K562 (cell line): Measurements from ENCODE around the gene LINGO3. TPM values are rescaled to one million over a fixed set of nuclear protein-coding genes. Genes with fewer than 3 reads are reported as not detected.
A peak's percentile ranks its signal among the peaks of the same experiment; 100 is the strongest.

Experiments used
- ATAC-seq: fragments of 200-7000 bp; cut with Tn5 transposase; 3 replicates; pipeline ENCODE4 v1.9.1; 2020; ENCODE audit warnings: moderate library complexity
- BruUV-seq: library from RNA; stranded (reverse); fragments of 400-500 nt; replicated peaks from 2 replicates; lab custom pipeline; 2021; lab: Mats Ljungman, UMichigan
- CTCF ChIA-PET: fragments of 300-600 bp; formaldehyde crosslinking; extraction: SDS; loops from one replicate; lab custom pipeline; 2021; ENCODE audit warnings: low intra/inter-chr PET ratio; lab: Yijun Ruan, JAX
- POLR2A ChIA-PET: fragments of 300-600, 350-650 bp; sonication (Branson Sonifier 250); formaldehyde crosslinking; extraction: SDS; loops from one replicate; lab custom pipeline; 2021; ENCODE audit warnings: antibody characterized with exemption, inconsistent platforms; lab: Yijun Ruan, JAX
- DNase-seq, 4 experiments: peaks; one replicate each; pipeline versions ENCODE4 v3.0.0 to v3.0.0-alpha.2; 2011 to 2018; ENCODE audit warnings: low spot score in 3 of 4, mixed read lengths in 3 of 4; ENCODE audit errors: extremely low read depth in 1 of 4
- FAIRE-seq: peaks from 2 replicates; lab custom pipeline; 2011; peaks lifted over from hg19 to GRCh38; lab: Jason Lieb, UNC
- H2AFZ ChIP-seq: 2 replicates; pipeline ENCODE4 v1.6.0; 2011; ENCODE audit warnings: low read depth, low read length, control low read depth, inconsistent platforms
- H3K27ac ChIP-seq: fragments of 200-600 bp; 3 replicates; pipeline ENCODE4 v1.8.0; 2011; ENCODE audit warnings: low read depth, mild to moderate bottlenecking, control low read depth, inconsistent platforms, low read length, moderate library complexity, mixed read lengths; ENCODE audit errors: extremely low read depth
- H3K27me3 ChIP-seq, 2 experiments: fragments of 300-600 bp in 1 of 2; 2 replicates in 1 of 2; 3 replicates in 1 of 2; pipeline versions ENCODE4 v1.6.0 to v1.8.0; 2011; ENCODE audit warnings: inconsistent platforms in 2 of 2, low read length in 2 of 2, mild to moderate bottlenecking in 1 of 2, mixed read lengths in 1 of 2, moderate library complexity in 1 of 2; ENCODE audit not compliant: control insufficient read depth in 2 of 2, insufficient read depth in 2 of 2
- H3K36me3 ChIP-seq: fragments of 300-600 bp; 3 replicates; pipeline ENCODE4 v1.8.0; 2011; ENCODE audit warnings: mild to moderate bottlenecking, low read length, inconsistent platforms; ENCODE audit not compliant: control insufficient read depth, insufficient read depth
- H3K4me1 ChIP-seq, 2 experiments: fragments of 200-600 bp in 1 of 2; replicated peaks in 1 of 2; 2 replicates in 1 of 2; 3 replicates in 1 of 2; pipeline versions ENCODE4 v1.5.1 to v1.8.0; 2011; ENCODE audit warnings: inconsistent platforms in 2 of 2, low read length in 2 of 2, mild to moderate bottlenecking in 1 of 2, mixed read lengths in 1 of 2, moderate library complexity in 1 of 2; ENCODE audit not compliant: control insufficient read depth in 2 of 2, insufficient read depth in 2 of 2
- H3K4me2 ChIP-seq: 2 replicates; pipeline ENCODE4 v1.6.1; 2011; ENCODE audit warnings: low read length, control low read depth, inconsistent platforms, mixed read lengths; ENCODE audit not compliant: insufficient read depth
- H3K4me3 ChIP-seq: fragments of 200-600 bp; sonication (generic), shearing (Covaris generic); 2 replicates; pipeline ENCODE4 v1.5.1; 2016; ENCODE audit warnings: control low read depth, inconsistent platforms
- H3K79me2 ChIP-seq: fragments of 200-600 bp; 3 replicates; pipeline ENCODE4 v1.8.0; 2011; ENCODE audit warnings: low read length, inconsistent platforms; ENCODE audit not compliant: control insufficient read depth, insufficient read depth
- H3K9ac ChIP-seq, 2 experiments: 2 replicates each; pipeline versions ENCODE4 v1.6.0 to v1.6.1; 2011; ENCODE audit warnings: low read depth in 2 of 2, low read length in 2 of 2, control low read depth in 1 of 2, inconsistent platforms in 1 of 2, mild to moderate bottlenecking in 1 of 2, mixed read lengths in 1 of 2; ENCODE audit not compliant: insufficient read depth in 1 of 2
- H3K9me1 ChIP-seq: one replicate; pipeline ENCODE4 v1.6.0; 2011; ENCODE audit warnings: inconsistent platforms, mild to moderate bottlenecking, low read length, moderate library complexity; ENCODE audit not compliant: control insufficient read depth, insufficient read depth
- H3K9me3 ChIP-seq: replicated peaks from 2 replicates; pipeline ENCODE4 v1.5.1; 2011; ENCODE audit warnings: low read depth, low read length, inconsistent platforms; ENCODE audit not compliant: control insufficient read depth, insufficient read depth
- H4K20me1 ChIP-seq: replicated peaks from 2 replicates; pipeline ENCODE4 v1.6.1; 2011; ENCODE audit warnings: low read length, inconsistent platforms, mixed read lengths; ENCODE audit not compliant: control insufficient read depth, insufficient read depth
- MXD1 ChIP-seq: fragments of 250-450 bp; sonication (Bioruptor Pico); IDR thresholded peaks from 2 replicates; pipeline ENCODE4 v1.8.0; 2021; ENCODE audit warnings: borderline replicate concordance, mild to moderate bottlenecking, moderate library complexity; ENCODE audit not compliant: poor library complexity, severe bottlenecking
- POLR2G ChIP-seq: fragments of 200-400 bp; formaldehyde crosslinking; IDR thresholded peaks from 2 replicates; pipeline ENCODE4 v1.6.1; 2017; ENCODE audit warnings: low read depth, mild to moderate bottlenecking, antibody characterized with exemption, low read length, moderate library complexity
- ZNF764 ChIP-seq: fragments of 250-450 bp; sonication (Bioruptor Pico); IDR thresholded peaks from 2 replicates; pipeline ENCODE4 v1.4.0; 2020; ENCODE audit warnings: low read depth, mild to moderate bottlenecking, moderate library complexity
- WGBS: fragments of 100-300 bp; shearing (Covaris generic); methylation state at CpG from one replicate; pipeline ENCODE4 v1.1.6; 2016; ENCODE audit warnings: low coverage, mixed read lengths; ENCODE audit not compliant: insufficient coverage; ENCODE audit errors: missing lambda C conversion rate; 5-methylcytosine and 5-hydroxymethylcytosine counted together
- in situ Hi-C: fragments of 300-500 bp; cut with MboI; formaldehyde crosslinking; loops from 4 replicates; pipeline ENCODE4 v1.15.0; 2018; ENCODE audit warnings: inconsistent platforms, mixed read lengths
- intact Hi-C: fragments of 100-400 bp; cut with micrococcal nuclease; formaldehyde crosslinking; loops from 2 replicates; pipeline ENCODE4 v1.14.2; 2022
- polyA plus RNA-seq, 8 experiments: library from polyadenylated mRNA; depleted of rRNA in 4 of 8; stranded (reverse) in 5 of 8; unstranded in 3 of 8; fragments of >200 nt; fragmentation: Nextera tagmentation in 2 of 8; fragmentation: Illumina TruSeq in 1 of 8; extraction: Ambion mirVana in 2 of 8; extraction: Trizol in 1 of 8; gene quantifications; 2 replicates each; pipeline versions ENCODE4 v1.2.1 to v1.2.3, GENCODE V29; 2011 to 2014; ENCODE audit warnings: inconsistent platforms in 1 of 8, missing spikeins in 1 of 8
- total RNA-seq, 7 experiments: library from RNA; depleted of rRNA in 6 of 7; stranded (reverse); fragments of >200 nt in 6 of 7; fragmentation: Illumina TruSeq in 2 of 7; extraction: Trizol in 2 of 7; gene quantifications; 2 replicates each; pipeline versions ENCODE4 v1.2.1 to v1.2.3, GENCODE V29; 2011 to 2021; ENCODE audit warnings: low replicate concordance in 1 of 7

LINGO3 gene
- total and polyA plus RNA-seq, 9 of the 15 experiments (the other 6 are each of a cell fraction or from before 2014, with no cell fraction given) = 0.03 to 0.05 (median 0.03) TPM; not detected in 6

DNA sequence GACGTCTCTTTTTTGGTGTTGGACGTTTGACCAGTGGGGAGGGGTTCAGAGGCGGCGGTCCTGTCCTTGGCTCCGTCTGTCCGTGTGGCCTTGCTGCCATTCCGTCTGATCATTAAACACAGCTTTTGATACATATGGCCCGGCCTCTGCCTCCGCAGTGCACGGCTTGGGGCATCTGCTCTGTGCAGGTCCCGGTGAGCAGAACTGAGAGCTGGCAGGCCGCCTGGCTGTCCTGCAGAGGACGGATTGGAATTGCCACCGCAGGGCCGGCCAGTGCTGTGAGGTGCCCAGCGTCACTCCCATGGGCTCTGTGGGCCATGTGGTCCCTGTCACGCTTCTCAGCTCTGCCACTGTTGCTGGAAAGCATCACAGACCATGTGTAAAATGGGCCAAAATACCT lies 46.7 kb upstream of the LINGO3 start (continued):
- TF ChIP-seq MXD1 (CRISPR knock-in tag) = no peak
- TF ChIP-seq, all 486 proteins: peak for 0

DNA sequence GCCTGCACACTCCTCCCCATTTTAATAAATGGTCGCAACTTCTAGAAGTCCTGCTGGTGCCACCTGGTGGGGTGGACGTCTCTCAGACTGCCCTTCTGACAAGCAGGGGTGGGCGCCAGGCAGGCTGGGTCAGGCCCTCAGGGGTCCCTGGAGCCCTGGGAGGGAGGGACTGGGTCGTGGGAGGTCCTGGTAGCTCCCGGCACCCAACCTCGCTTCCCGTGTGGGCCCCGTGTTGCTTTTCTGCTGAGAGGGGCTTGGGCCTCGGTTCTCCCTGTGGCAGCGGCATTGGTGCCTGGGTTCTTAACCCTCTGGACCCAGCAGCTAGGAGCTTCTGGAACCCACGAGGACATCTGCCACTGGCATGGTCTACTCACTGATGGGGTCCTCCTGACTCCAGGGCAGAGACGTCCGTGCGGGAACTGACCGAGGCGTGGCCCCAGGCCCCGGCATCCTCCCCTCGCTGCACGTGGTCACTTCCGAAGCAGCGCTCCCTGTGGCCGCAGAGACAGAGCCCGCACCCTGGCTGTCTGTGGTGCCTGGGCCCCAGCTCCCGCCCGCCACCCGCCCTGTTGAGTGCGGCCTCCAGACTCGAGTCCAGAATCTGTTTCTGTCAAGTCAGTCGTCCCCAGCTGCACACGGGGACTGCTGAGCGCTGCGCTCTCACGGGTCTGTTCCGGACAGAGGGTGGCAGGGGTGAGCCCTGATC lies 46.1 kb upstream of the LINGO3 start:
- in situ Hi-C loops = no loop called here
- no peak overlapping the region for H3K27ac ChIP-seq
- CTCF ChIA-PET = no interaction called here
- H3K4me1 ChIP-seq = peaks cover 0 to 36% of the 10 kb centered on the region in 2 experiments; a peak in 3 of 5 replicates
- H3K4me2 ChIP-seq = no peak overlapping the region
- peaks cover 29% of the 10 kb centered on the region; the same call in 2 of the 3 replicates for H3K36me3 ChIP-seq
- no peak overlapping the region for H3K4me3 ChIP-seq
- intact Hi-C loops = no loop called here
- H3K27me3 ChIP-seq = peaks cover 6 to 11% of the 10 kb centered on the region in 2 experiments; a peak in 3 of 5 replicates
- FAIRE-seq (no peak), ATAC-seq (no peak), DNase-seq (no peak)
- H3K9ac ChIP-seq = peak overlapping the region in 1 of 2 experiments; percentile 45; a peak in 1 of 4 replicates
- no peaks in the 10 kb centered on the region; the same call in 1 of the 2 replicates for H3K9me3 ChIP-seq
- H2AFZ ChIP-seq = no peak overlapping the region
- no peaks in the 10 kb centered on the region for H3K79me2 ChIP-seq
- peaks cover 2% of the 10 kb centered on the region for H3K9me1 ChIP-seq
- TF ChIP-seq POLR2G = 0 out of 2 replicates have a peak, but pooled peaks have one; percentile 17
- TF ChIP-seq ZNF764 (CRISPR knock-in tag) = no peak
- no TSS peak for BruUV-seq
- no peaks in the 10 kb centered on the region for H4K20me1 ChIP-seq
- 89% methylated on average over 28 of the region's 34 CpGs for WGBS
- POLR2A ChIA-PET = interaction anchor here (0.6 to 1.4 kb wide), 2 partner anchors 8 to 17 kb away, joined by 3 read pairs; no protein-coding TSS in a partner anchor
